HG03060 (cell line): ENCODE data around the gene TANGO6.

Experiments used
- ATAC-seq: cut with Tn5 transposase; IDR thresholded peaks from one replicate; pipeline ENCODE4 v1.9.1; 2021; ENCODE audit warnings: low read depth, moderate number of reproducible peaks; ENCODE audit not compliant: unreplicated experiment

Gene TANGO6

GRCh38 chr16:69131839-69132423 lies 288.6 kb downstream of the TANGO6 start:
- no peak for ATAC-seq

- ATAC-seq = no peak
Observed at GRCh38 chr16:69132424-69133252, 289.3 kb downstream of the TANGO6 start, which contains the start of the genes CHTF8 and UTP4. Gene CHTF8, minus strand, starts transcription at chr16:69132588. Its CDS starts 11,130 bp downstream, at chr16:69121458. Gene UTP4, plus strand, starts transcription at chr16:69132649. Its CDS starts 811 bp downstream, at chr16:69133460.

- no peak for ATAC-seq
Observed at GRCh38 chr16:69133373-69133954, 290.1 kb downstream of the TANGO6 start.
